ENCODE data around the gene CCNG2.

DNA sequence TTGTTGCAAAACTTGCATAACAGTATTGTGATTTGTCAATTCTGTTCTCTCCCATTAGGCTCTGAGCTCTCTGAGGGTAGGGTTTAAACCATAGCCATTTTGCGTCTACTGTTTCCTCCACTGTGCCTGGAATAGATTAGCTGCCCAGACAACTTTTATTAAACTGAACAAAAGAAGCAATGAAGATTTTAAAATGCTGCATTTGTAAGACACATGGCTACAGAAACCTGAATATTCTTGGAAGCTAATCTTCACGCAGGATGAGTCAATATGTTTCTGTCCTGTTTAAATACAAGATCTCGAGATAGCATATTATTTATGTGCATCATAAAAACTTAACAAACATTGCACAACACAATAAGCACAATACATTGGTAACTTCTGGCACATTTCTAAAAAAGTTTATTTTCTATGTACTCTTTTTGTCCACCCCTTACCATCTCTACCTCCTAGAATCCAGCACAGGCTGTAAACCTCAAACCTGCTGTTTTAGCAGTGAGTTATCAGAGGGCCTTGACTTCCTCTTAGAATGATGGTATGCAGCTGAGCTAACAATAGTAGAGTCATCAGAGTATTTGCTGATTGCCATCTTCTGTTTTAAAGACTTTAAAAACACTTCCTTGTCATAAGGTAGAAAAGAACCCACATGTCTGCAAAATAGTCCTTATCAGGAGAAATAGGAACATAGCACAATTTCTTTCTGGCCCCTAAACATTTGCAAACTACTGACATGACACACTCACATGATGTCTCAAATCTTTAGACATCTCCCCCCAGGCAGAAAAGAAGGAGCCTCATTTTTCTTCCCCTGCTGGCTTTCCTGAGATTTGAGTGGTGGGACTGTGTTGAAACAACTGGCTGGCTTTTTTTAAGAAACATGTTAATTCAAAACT is 10.6 kb upstream of the CCNG2 start:
- TF ChIP-seq, protein P1, sequence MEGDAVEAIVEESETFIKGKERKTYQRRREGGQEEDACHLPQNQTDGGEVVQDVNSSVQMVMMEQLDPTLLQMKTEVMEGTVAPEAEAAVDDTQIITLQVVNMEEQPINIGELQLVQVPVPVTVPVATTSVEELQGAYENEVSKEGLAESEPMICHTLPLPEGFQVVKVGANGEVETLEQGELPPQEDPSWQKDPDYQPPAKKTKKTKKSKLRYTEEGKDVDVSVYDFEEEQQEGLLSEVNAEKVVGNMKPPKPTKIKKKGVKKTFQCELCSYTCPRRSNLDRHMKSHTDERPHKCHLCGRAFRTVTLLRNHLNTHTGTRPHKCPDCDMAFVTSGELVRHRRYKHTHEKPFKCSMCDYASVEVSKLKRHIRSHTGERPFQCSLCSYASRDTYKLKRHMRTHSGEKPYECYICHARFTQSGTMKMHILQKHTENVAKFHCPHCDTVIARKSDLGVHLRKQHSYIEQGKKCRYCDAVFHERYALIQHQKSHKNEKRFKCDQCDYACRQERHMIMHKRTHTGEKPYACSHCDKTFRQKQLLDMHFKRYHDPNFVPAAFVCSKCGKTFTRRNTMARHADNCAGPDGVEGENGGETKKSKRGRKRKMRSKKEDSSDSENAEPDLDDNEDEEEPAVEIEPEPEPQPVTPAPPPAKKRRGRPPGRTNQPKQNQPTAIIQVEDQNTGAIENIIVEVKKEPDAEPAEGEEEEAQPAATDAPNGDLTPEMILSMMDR (IDR thresholded peaks at IDR 0.05): no peak
- TF ChIP-seq ZFX (IDR thresholded peaks at IDR 0.05; ENCODE audit: borderline replicate concordance): no peak

Measured in 22Rv1 (cell line).